ENCODE measurements around the gene VPS8.
A peak's percentile ranks its signal among the peaks of the same experiment; 100 is the strongest.

The VPS8 gene

DNA sequence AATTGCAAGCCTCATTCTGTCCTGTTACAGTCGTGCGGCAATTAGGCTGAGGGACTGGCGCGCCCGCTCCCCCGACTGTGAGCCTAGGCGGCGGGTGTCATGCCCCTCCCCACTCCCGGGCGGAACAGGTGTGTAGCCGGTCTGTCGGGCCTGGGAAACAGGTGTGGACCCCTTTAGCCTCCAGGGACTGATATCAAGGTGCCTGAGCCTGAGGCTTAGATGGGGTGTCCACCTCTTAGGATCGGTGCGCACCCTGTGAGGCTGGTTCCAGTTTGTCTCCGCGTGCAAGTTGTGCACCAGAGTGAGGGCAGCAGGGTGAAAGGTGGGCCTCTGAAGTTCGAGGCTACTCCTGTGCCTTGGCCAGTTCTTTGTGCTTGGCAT is 686 bp downstream of the VPS8 start:
- DNase-seq (ENCODE audit: low read depth), result no peak

DNA sequence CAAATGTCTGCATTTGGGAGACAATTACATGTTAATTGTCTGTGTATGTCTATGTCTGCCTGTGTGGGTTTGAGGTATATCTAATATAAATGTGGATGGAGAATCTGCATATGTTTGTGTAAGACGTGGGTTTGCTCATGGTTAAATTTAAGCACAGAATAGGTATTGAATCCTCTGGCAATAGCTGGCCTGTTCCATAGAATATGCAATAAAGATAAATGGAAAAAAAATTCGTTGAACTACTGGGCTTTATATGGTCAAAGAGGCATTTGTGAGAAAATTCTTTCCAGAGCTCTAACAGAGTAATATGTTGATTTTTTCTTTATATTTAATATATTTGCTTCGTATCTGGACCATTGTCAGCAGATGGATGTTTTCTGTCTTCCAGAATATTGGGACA is 1.4 kb downstream of the VPS8 start:
- DNase-seq (ENCODE audit: low read depth), result no peak

DNA sequence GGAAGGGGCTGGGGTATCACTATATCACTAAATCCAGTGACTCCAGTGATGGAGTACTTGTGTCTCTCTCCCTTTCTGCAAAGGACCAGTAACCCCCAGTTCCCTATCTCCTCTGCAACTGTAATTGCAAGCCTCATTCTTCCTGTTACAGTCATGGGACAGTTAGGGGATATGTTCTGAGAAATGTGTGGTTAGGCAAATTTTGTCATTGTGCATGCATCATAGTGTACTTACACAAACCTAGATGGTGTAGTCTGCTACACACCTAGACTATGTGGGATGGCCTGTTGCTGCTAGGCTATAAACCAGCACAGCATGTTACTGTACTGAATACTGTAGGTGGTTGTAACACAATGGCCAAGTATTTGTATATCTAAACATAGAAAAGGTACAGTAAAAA is 2.2 kb downstream of the VPS8 start:
- DNase-seq (ENCODE audit: low read depth), result no peak

- no peak for DNase-seq (ENCODE audit: low read depth)
Measured at GRCh38 chr3:184815046-184815930, 3.3 kb downstream of the VPS8 start.

GRCh38 chr3:184816614-184817013 is 4.6 kb downstream of the VPS8 start:
- DNase-seq (ENCODE audit: low read depth), result no peak

- no peak for DNase-seq (ENCODE audit: low read depth)
Measured at GRCh38 chr3:184820525-184820924, 8.6 kb downstream of the VPS8 start.

DNA sequence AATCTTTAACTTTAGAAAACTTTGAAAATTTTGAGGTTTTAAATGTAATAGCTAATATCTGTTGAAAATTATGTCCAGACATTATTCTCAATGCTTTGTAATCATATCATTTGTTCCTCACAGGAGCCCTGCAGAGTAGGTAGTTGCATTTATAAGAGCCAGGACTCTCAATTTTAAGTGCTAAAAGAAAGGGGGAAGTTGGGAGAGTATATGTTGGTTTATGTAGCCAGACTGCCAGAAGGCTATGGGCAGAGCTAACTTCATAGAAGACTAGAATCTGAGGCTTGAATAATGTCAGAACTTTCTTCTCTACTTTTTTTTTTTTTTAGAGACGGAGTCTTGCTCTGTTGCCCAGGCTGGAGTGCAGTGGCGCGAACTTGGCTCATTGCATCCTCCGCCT is 9.1 kb downstream of the VPS8 start:
- DNase-seq (ENCODE audit: low read depth), result no peak

DNA sequence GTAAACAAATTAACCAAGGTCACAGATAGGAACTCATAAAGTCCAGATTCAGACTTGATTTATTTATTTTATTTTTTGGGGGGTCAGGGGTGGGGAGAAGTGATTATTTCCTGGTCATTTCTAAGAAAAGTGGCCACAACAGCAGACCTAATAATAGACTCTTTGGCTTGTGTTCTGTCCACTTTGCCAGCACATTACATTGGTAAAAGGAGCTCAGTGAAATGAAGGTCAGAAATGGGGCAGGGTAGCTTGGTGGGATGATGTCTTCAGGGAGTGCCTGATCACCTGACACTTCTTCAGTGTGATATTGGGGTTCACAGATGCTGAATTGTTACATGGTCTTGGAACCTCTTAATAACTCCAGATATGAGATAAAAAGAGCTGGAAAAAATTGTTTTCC is 10.1 kb downstream of the VPS8 start:
- DNase-seq (ENCODE audit: low read depth), result no peak

GRCh38 chr3:184822654-184823053 is 10.7 kb downstream of the VPS8 start:
- DNase-seq (ENCODE audit: low read depth), result peak; percentile 31

GRCh38 chr3:184823990-184824389 is 12.0 kb downstream of the VPS8 start:
- no peak for DNase-seq (ENCODE audit: low read depth)

GRCh38 chr3:184825121-184825820 is 13.3 kb downstream of the VPS8 start:
- no peak for DNase-seq (ENCODE audit: low read depth)

GRCh38 chr3:184827572-184827971 is 15.6 kb downstream of the VPS8 start:
- no peak for DNase-seq (ENCODE audit: low read depth)

DNA sequence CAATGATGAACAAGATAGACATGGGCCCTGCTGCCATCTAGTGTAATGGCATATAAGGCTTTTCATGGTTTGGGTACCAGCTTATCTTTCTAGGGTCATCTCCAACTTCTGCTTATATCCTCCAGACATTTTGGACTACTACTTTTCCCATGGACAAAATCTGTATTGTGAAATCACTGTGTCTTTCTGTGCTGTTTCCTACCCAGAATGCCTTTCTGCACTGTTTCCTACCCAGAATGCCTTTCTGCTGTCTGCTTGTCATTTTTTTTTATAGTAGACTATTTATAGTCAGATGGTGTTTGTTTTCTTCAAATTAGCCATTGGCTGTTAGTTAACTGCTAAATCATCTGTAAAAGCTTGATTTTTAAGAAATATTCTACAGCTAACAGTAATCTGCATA is 20.1 kb downstream of the VPS8 start:
- DNase-seq (ENCODE audit: low read depth), result no peak

DNA sequence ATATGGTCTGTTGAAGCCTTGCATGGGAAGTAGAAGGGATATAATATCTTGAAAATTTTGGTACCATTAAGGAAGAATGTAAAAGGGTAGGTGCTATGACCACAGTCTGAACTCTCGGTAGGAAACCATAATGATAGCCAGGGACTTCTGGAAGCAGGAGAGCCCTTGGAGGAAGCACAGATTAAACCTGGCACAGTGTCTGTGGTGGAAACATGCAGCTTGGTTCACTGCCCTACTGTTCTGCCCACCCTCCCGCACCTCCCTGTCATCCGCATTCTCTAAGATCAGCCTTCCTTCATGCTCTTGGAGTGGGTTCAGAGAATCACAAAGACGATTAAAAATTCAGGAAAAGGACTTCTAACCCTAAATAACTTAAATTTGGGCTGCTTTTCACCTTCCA is 20.9 kb downstream of the VPS8 start:
- DNase-seq (ENCODE audit: low read depth), result no peak

- DNase-seq (ENCODE audit: low read depth), result no peak
Measured at GRCh38 chr3:184836090-184836822, 24.3 kb downstream of the VPS8 start.

DNA sequence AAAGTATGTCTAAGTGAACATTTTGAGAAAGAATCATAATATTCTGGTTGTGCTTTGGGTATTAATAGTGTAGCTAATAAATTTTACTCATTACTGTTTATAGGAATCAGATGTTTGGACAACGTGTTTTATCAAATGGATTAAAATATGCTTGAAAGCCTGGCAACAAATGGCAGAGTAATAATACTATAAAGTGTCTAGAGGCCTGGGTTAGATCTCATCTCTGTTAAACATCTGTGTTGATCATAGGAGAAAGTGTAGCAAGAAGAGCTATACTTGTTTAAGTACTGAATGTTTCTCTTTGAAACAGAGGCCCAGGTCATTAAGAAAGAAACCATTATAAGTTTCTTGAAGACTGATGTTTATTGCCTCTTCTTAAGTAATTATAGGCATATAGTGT is 30.5 kb downstream of the VPS8 start:
- DNase-seq (ENCODE audit: low read depth), result no peak

DNA sequence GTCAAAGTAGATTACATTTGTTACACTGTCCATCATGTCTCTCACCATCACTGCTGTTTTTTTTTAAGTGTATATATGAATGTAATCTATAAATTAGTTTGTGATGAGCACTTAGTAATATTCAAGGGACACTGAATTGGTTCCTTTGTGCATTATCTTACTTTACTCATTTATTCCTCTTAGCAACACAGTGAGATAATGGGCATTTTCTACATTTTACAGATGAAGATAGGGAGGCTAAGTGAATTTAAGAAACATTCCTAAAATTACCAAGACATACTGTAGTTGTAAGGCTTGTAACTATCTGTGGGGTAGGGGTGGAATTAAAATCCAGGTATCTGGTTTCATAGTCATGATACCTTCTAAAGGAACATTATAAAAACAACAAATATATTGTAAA is 33.9 kb downstream of the VPS8 start:
- no peak for DNase-seq (ENCODE audit: low read depth)

- no peak for DNase-seq (ENCODE audit: low read depth)
Measured at GRCh38 chr3:184846496-184846895, 34.5 kb downstream of the VPS8 start.

DNA sequence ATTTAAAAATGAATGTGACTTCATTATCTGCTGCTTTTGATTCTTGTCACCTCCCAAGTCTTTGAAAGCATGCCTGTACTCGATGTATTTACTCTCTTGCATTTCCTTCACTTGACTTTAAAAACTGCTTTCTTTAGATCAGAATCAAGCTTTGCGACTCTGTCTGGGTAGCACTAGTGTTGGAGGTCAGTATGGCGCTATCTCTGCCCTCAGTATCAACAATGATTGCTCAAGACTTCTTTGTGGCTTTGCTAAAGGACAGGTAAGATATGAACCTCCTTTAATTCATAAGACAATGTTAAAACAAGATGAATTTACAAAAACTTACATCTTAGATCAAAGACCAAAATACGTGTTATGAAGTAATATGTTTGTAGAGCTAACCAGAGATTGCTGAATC is 37.0 kb downstream of the VPS8 start:
- no peak for DNase-seq (ENCODE audit: low read depth)

GRCh38 chr3:184850201-184850600 is 38.2 kb downstream of the VPS8 start:
- DNase-seq (ENCODE audit: low read depth), result no peak

DNA sequence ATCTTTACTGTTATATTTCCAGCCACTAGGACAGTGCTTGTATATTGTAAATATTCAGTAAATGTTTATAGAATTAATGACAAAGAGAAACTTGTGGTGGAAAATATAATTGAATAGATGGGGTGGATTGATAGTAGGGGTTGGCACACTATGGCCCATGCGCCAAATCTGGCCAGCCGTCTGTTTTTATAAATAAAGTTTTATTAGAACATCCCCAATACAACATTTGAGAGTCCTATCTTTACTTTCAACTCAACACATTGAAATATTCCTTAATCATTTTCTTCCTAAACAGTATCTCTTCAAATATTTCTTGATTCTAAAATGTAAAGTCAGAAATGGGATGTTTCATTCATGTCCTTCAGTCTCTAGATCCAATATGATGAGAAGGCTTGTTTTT is 45.1 kb downstream of the VPS8 start:
- no peak for DNase-seq (ENCODE audit: low read depth)

GRCh38 chr3:184864000-184864399 is 52.0 kb downstream of the VPS8 start:
- no peak for DNase-seq (ENCODE audit: low read depth)

DNA sequence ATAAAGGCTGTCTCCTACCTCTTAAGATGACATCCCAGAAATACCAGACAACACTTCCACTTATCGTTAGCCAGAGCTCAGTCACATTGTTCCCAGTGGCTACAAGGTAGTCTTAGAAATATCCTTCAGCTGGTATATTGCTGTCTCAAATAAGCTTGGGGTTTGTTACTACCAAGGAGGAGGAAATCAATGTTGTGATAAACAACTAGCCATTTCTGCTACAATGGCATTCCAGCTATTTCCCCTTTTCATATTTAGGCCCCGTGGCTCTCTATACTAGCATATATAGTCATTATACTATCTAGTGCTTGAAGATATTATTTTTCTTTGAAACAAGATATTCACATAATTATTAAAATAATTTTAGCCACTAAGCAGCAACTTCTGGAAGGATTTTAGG is 56.5 kb downstream of the VPS8 start:
- DNase-seq (ENCODE audit: low read depth), result no peak
